Activated CD4-positive, alpha-beta T cell treated with anti-CD3 and anti-CD28 coated beads, Interleukin-2, amount 50 U/mL, for 1 hour (primary cell): Measurements from ENCODE around the gene BBS1.

ENCODE experiments used
- DNase-seq: peaks from one replicate; pipeline ENCODE4 v3.0.0-alpha.2; 2020

BBS1 gene

GRCh38 chr11:66477263-66478201 lies 32.9 kb upstream of the BBS1 start:
- DNase-seq, result no peak

GRCh38 chr11:66478729-66479393 lies 31.6 kb upstream of the BBS1 start:
- DNase-seq, result peak; percentile 29

- no peak for DNase-seq
Measured at GRCh38 chr11:66479394-66480116, 30.9 kb upstream of the BBS1 start.

- peak; percentile 94 for DNase-seq
Measured at GRCh38 chr11:66480117-66480938, 30.1 kb upstream of the BBS1 start, which contains the start of gene DPP3. Gene DPP3, plus strand, starts transcription at chr11:66480434. Its CDS starts 1,767 bp downstream, at chr11:66482201.

- DNase-seq, result no peak
Measured at GRCh38 chr11:66484806-66485380, 25.5 kb upstream of the BBS1 start.

GRCh38 chr11:66488957-66489356 lies 21.5 kb upstream of the BBS1 start:
- DNase-seq, result no peak

GRCh38 chr11:66489636-66490035 lies 20.8 kb upstream of the BBS1 start:
- no peak for DNase-seq

GRCh38 chr11:66491315-66491935 lies 19.0 kb upstream of the BBS1 start:
- no peak for DNase-seq

GRCh38 chr11:66492161-66492865 lies 18.1 kb upstream of the BBS1 start:
- no peak for DNase-seq

- DNase-seq, result no peak
Measured at GRCh38 chr11:66493130-66493529, 17.3 kb upstream of the BBS1 start.

- DNase-seq, result no peak
Measured at GRCh38 chr11:66494458-66494857, 16.0 kb upstream of the BBS1 start.

GRCh38 chr11:66494935-66495334 lies 15.5 kb upstream of the BBS1 start:
- DNase-seq, result no peak

GRCh38 chr11:66495401-66495854 lies 15.0 kb upstream of the BBS1 start:
- no peak for DNase-seq

GRCh38 chr11:66497206-66497605 lies 13.2 kb upstream of the BBS1 start:
- DNase-seq, result no peak

GRCh38 chr11:66498506-66498905 lies 11.9 kb upstream of the BBS1 start:
- DNase-seq, result no peak

GRCh38 chr11:66505276-66505816 lies 5.1 kb upstream of the BBS1 start:
- DNase-seq, result no peak

GRCh38 chr11:66509131-66509561 lies 1.3 kb upstream of the BBS1 start:
- DNase-seq, result no peak

GRCh38 chr11:66510990-66511339 lies 530 bp downstream of the BBS1 start:
- DNase-seq, result no peak

- no peak for DNase-seq
Measured at GRCh38 chr11:66523611-66524010, 13.2 kb downstream of the BBS1 start.

- no peak for DNase-seq
Measured at GRCh38 chr11:66524304-66525040, 14.0 kb downstream of the BBS1 start.
